ENCODE measurements around the gene GUCY2F.

Gene GUCY2F

DNA sequence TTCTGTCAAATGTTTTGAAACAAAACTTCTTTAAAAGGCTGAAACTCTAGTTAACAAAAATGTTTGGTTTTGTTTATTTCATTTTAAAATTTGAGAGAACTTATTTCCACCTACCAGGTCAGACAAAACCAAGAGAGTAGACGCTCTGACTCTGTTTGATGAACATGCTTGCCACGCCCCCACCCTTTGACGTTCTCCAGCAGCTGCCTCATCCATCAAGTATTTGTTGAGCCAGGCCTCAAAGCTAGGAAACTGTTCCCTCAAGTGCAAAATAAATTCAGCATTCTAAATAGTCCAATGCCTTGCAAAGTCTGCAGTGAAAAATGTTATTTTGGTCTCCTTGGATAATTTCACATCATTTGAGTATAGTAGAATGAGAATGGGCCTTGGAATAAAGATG lies 121.6 kb downstream of the GUCY2F start:
- H3K9ac ChIP-seq (ENCODE audit: insufficient read length) = no peak overlapping the region
- no peak overlapping the region for H3K27ac ChIP-seq
- TF ChIP-seq POLR2AphosphoS5 (IDR thresholded peaks at IDR 0.05; ENCODE audit: borderline replicate concordance, low read depth, low read length) (no peak), EZH2 (IDR thresholded peaks at IDR 0.05) (no peak), FOXP2 (optimal IDR thresholded peaks at IDR 0.05; ENCODE audit: control extremely low read depth, extremely low read length, insufficient read depth) (no peak)
- no peaks in the 10 kb centered on the region for H3K9me3 ChIP-seq (ENCODE audit: low read depth, low read length)
- H3K36me3 ChIP-seq (ENCODE audit: insufficient read depth, low read length) = no peaks in the 10 kb centered on the region
- H3K4me3 ChIP-seq = no peak overlapping the region
- no peak for DNase-seq (ENCODE audit: low read depth, low spot score)

DNA sequence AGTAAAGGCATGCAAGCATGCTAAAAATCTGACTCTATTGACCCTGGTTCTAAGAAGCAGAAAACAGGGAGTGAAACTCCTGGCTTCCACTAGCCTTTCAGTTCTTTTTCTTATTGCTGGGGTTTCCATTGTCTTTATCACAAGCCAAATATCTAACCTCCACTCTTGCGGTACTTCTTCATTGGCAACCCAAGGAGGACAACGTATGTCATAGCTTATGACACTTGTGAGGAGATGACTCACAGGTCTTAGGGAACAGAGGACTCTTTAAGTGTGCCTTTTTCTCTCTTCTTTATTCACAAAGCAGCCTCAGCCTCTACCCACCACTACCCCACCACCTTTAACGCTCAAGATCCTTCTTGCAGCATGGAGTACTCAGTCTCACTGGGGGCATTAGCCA lies 124.2 kb downstream of the GUCY2F start:
- Histone ChIP-seq H3K9me3 (ENCODE audit: low read depth, low read length) (no peaks in the 10 kb centered on the region), H3K9ac (ENCODE audit: insufficient read length) (no peak overlapping the region), H3K4me3 (no peak overlapping the region), H3K36me3 (ENCODE audit: insufficient read depth, low read length) (no peaks in the 10 kb centered on the region), H3K27ac (no peak overlapping the region)
- DNase-seq (ENCODE audit: low read depth, low spot score) = no peak
- TF ChIP-seq FOXP2 (optimal IDR thresholded peaks at IDR 0.05; ENCODE audit: control extremely low read depth, extremely low read length, insufficient read depth) = no peak
- no peak for TF ChIP-seq EZH2 (IDR thresholded peaks at IDR 0.05)
- TF ChIP-seq POLR2AphosphoS5 (IDR thresholded peaks at IDR 0.05; ENCODE audit: borderline replicate concordance, low read depth, low read length) = no peak

DNA sequence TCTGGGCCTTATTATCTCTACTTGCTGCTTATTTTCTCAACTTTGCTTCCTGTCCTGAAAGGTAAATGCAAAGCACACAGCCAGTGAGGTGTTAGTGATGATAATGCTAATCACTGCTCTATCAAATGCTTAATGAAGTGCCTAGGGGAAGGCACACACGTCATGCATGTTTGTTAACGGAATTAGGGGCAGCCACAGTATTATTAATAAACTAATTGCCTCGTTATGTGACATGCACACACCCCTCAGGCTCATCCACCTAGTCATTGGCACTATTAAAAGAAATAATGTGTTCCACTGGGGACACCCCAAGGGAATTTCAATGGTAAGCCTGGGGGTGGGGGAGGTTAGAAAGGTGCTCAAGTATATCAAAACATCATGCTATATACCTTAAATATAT lies 125.2 kb downstream of the GUCY2F start:
- TF ChIP-seq FOXP2 (optimal IDR thresholded peaks at IDR 0.05; ENCODE audit: control extremely low read depth, extremely low read length, insufficient read depth) = no peak
- TF ChIP-seq EZH2 (IDR thresholded peaks at IDR 0.05) = no peak
- no peak for TF ChIP-seq POLR2AphosphoS5 (IDR thresholded peaks at IDR 0.05; ENCODE audit: borderline replicate concordance, low read depth, low read length)
- no peak overlapping the region for H3K9ac ChIP-seq (ENCODE audit: insufficient read length)
- H3K4me3 ChIP-seq = no peak overlapping the region
- no peaks in the 10 kb centered on the region for H3K36me3 ChIP-seq (ENCODE audit: insufficient read depth, low read length)
- no peaks in the 10 kb centered on the region for H3K9me3 ChIP-seq (ENCODE audit: low read depth, low read length)
- H3K27ac ChIP-seq = no peak overlapping the region
- DNase-seq (ENCODE audit: low read depth, low spot score) = no peak

DNA sequence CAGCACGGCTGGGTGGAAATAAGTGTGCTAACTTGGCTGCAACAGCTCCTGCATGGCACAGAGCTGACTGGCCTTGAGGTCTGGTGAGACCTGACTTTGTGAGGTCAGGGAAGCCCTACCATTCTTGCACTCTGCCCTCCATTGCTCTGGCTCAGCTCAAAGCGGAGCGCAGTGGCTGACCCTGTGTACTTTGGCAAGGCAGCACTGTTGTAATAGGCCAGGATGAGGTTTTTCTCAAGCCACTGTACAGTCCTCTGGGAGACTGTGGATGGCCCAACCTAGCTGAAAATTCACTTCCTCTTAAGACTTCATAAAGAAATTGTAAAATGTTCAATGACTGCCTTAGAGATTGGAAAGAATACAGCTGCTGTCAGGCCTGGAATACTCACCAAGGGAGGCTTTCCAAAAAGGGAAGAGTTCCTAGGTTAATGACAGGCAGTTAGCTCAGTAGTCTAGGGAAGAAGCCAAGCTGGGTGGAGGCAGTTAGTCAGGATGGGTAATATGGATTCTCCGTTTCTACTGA lies 129.8 kb downstream of the GUCY2F start:
- H3K27ac ChIP-seq = no peak overlapping the region
- no peak overlapping the region for H3K9ac ChIP-seq (ENCODE audit: insufficient read length)
- no peak overlapping the region for H3K4me3 ChIP-seq
- DNase-seq (ENCODE audit: low read depth, low spot score) = no peak
- no peaks in the 10 kb centered on the region for H3K36me3 ChIP-seq (ENCODE audit: insufficient read depth, low read length)
- H3K9me3 ChIP-seq (ENCODE audit: low read depth, low read length) = no peaks in the 10 kb centered on the region
- TF ChIP-seq POLR2AphosphoS5 (IDR thresholded peaks at IDR 0.05; ENCODE audit: borderline replicate concordance, low read depth, low read length) = no peak

DNA sequence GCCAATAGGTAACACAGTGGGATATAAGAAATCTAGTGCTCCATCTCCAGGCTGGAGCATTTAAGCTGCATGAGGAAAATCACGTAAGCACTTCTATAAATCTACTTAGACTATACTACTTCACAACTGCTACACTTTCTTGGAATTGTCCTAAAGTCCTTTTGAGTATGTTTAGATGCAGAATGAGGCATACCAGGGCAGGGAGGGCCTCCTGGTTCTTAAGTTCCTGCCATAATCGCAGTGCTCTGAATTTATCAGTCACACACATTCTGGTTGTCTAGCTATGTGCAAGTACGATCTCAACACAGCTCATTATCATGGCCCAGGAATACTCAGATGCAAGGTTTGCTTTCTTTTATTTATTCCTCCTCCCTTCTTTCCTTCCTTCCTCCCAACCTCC lies 130.3 kb downstream of the GUCY2F start:
- no peak overlapping the region for H3K27ac ChIP-seq
- no peak overlapping the region for H3K9ac ChIP-seq (ENCODE audit: insufficient read length)
- TF ChIP-seq FOXP2 (optimal IDR thresholded peaks at IDR 0.05; ENCODE audit: control extremely low read depth, extremely low read length, insufficient read depth) = no peak
- TF ChIP-seq EZH2 (IDR thresholded peaks at IDR 0.05) = no peak
- no peak for TF ChIP-seq POLR2AphosphoS5 (IDR thresholded peaks at IDR 0.05; ENCODE audit: borderline replicate concordance, low read depth, low read length)
- H3K9me3 ChIP-seq (ENCODE audit: low read depth, low read length) = no peaks in the 10 kb centered on the region
- no peaks in the 10 kb centered on the region for H3K36me3 ChIP-seq (ENCODE audit: insufficient read depth, low read length)
- H3K4me3 ChIP-seq = no peak overlapping the region
- DNase-seq (ENCODE audit: low read depth, low spot score) = no peak

DNA sequence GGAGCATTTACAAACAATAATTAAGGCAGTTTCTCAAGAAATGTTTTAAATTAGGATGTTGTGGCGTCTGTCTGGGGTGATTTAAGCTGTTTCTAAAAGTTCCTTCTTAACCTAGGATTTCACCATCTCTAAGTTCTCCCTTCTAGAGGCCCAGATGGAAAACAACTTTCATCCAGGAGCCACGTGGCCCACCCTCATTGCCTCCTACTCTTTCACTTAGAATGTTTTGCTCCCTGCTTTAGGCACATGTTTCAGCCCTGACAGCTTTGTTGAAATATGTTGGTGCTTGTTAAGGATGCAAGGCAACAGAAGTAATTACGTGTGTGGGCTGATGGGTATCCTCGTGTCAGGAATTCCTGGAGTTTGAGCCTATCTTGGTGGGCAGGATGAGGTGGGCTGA lies 131.3 kb downstream of the GUCY2F start:
- Histone ChIP-seq H3K9ac (ENCODE audit: insufficient read length) (no peak overlapping the region), H3K27ac (no peak overlapping the region), H3K4me3 (no peak overlapping the region), H3K9me3 (ENCODE audit: low read depth, low read length) (no peaks in the 10 kb centered on the region), H3K36me3 (ENCODE audit: insufficient read depth, low read length) (no peaks in the 10 kb centered on the region)
- DNase-seq (ENCODE audit: low read depth, low spot score) = no peak
- TF ChIP-seq POLR2AphosphoS5 (IDR thresholded peaks at IDR 0.05; ENCODE audit: borderline replicate concordance, low read depth, low read length) = no peak
- TF ChIP-seq FOXP2 (optimal IDR thresholded peaks at IDR 0.05; ENCODE audit: control extremely low read depth, extremely low read length, insufficient read depth) = no peak
- no peak for TF ChIP-seq EZH2 (IDR thresholded peaks at IDR 0.05)

DNA sequence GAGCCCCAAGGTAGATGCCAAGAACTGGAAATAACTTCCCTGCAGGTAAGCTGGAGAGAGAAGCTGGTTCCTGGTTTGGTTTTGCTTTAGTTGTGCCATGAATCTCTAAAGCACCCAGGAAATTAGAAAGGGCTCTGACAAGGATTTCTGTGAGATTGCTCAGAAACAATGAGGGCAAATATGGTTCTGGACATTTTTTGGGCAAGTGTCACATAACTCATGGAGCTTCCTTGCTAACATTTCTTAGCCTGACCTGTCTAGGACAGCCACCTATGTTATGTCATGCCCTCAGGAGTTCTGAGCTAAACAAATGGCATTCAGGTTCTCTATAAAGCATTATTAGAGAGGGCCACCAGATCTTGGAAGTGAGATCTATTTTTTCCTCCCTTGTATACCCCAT lies 131.8 kb downstream of the GUCY2F start:
- H3K27ac ChIP-seq = no peak overlapping the region
- no peaks in the 10 kb centered on the region for H3K9me3 ChIP-seq (ENCODE audit: low read depth, low read length)
- H3K4me3 ChIP-seq = no peak overlapping the region
- TF ChIP-seq POLR2AphosphoS5 (IDR thresholded peaks at IDR 0.05; ENCODE audit: borderline replicate concordance, low read depth, low read length) (no peak), EZH2 (IDR thresholded peaks at IDR 0.05) (no peak), FOXP2 (optimal IDR thresholded peaks at IDR 0.05; ENCODE audit: control extremely low read depth, extremely low read length, insufficient read depth) (no peak)
- DNase-seq (ENCODE audit: low read depth, low spot score) = no peak
- H3K9ac ChIP-seq (ENCODE audit: insufficient read length) = no peak overlapping the region
- no peaks in the 10 kb centered on the region for H3K36me3 ChIP-seq (ENCODE audit: insufficient read depth, low read length)

DNA sequence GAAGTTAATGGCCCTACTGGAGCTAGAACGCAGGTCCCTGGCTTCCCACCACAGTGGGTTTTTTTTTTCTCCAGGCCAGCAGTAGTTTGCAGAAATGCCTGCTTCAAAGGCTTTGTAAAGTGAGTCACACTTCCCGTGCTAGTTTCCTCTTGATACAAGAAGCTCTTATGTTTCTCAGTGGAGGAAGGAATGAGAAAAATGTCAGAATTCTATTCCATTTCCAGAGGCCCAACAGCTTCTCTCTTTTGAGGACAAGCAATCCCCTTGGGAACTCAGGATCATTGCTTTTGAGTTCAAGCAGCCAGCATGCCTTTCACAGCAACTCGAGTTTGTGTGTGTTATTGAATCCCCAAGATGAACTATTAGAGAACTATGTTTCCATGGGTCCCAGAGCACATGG lies 134.3 kb downstream of the GUCY2F start:
- H3K9ac ChIP-seq (ENCODE audit: insufficient read length) = no peak overlapping the region
- H3K27ac ChIP-seq = no peak overlapping the region
- TF ChIP-seq POLR2AphosphoS5 (IDR thresholded peaks at IDR 0.05; ENCODE audit: borderline replicate concordance, low read depth, low read length) = no peak
- no peak for TF ChIP-seq EZH2 (IDR thresholded peaks at IDR 0.05)
- no peak for TF ChIP-seq FOXP2 (optimal IDR thresholded peaks at IDR 0.05; ENCODE audit: control extremely low read depth, extremely low read length, insufficient read depth)
- DNase-seq (ENCODE audit: low read depth, low spot score) = no peak
- no peaks in the 10 kb centered on the region for H3K9me3 ChIP-seq (ENCODE audit: low read depth, low read length)
- no peaks in the 10 kb centered on the region for H3K36me3 ChIP-seq (ENCODE audit: insufficient read depth, low read length)
- no peak overlapping the region for H3K4me3 ChIP-seq

DNA sequence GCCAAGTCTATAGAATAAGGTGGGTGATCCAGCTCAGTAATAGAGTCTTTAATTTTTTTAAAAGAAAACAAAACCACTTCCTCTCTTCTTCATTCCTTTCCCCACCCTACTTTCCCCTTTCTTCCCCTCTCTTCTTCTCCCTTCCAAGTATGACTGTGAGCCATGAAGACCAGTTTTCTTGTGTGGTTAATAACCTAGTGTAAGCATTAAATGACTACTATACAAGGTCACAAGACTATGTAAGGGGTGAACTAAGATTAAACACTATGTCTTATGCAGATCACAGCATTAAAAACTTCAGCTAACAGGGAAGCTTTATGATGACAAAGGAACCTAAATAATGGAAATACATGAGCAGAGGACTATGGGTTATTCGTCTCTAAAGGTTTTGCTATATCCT lies 135.4 kb downstream of the GUCY2F start:
- no peak overlapping the region for H3K4me3 ChIP-seq
- no peak overlapping the region for H3K27ac ChIP-seq
- no peak overlapping the region for H3K9ac ChIP-seq (ENCODE audit: insufficient read length)
- H3K36me3 ChIP-seq (ENCODE audit: insufficient read depth, low read length) = no peaks in the 10 kb centered on the region
- DNase-seq (ENCODE audit: low read depth, low spot score) = no peak
- no peaks in the 10 kb centered on the region for H3K9me3 ChIP-seq (ENCODE audit: low read depth, low read length)
- TF ChIP-seq EZH2 (IDR thresholded peaks at IDR 0.05) (no peak), POLR2AphosphoS5 (IDR thresholded peaks at IDR 0.05; ENCODE audit: borderline replicate concordance, low read depth, low read length) (no peak), FOXP2 (optimal IDR thresholded peaks at IDR 0.05; ENCODE audit: control extremely low read depth, extremely low read length, insufficient read depth) (no peak)

All from SK-N-MC (cell line).